Suppressor macrophage (primary cell): ENCODE results near the gene LSM7.
"Not testable (repeated sequence)": the region's sequence is repeated elsewhere in the genome, so short reads cannot be mapped to it uniquely, and the experiment has no call there.

Experiments
- DNase-seq, 4 experiments: peaks; one replicate each; pipeline ENCODE4 v3.0.0-alpha.2; 2020 to 2022

Gene LSM7

DNA sequence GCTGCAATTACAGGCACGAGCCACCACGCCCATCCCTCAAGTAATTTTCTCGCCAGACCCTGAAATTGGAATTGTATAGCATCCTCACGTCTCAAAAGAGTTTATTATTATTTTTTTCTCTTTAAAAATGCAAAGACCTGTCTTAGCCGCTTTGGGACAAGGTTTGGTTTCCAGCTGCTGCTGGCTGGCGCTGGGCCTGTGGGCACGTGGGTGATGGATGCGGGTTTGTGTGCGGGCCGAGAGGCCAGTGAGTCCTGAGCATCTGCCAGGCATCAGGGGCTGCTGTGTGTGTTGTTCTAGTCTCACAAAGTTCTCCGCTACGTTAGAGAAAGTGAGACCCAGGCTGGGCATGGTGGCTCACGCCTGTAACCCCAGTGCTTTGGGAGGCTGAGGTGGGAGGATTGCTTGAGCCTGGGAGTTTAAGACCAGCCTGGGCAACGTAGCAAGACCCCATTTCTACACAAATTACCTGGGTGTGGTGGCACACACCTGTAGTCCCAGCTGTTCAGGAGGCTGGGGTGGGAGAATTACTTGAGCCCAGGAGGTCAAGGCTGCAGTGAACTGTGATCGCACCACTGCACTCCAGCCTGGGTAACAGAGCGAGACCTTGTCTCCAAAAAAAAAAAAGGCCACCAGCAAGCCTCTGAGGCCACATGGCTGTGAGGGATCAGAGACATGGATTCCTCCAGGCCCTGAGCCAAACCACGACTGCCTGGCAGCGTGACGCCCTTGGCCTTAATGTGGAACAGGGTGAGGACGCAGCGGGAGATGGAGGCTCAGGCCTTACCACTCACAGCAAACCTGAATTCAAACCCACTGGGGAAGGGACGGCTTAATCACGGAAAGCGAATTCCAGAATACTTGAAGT lies 27.0 kb upstream of the LSM7 start:
- no peak for DNase-seq

- DNase-seq: no peak
These were observed 26.3 kb upstream of the LSM7 start for GRCh38 chr19:2354670-2355069.

- DNase-seq: no peak
These were observed 25.7 kb upstream of the LSM7 start for GRCh38 chr19:2353887-2354592.

DNA sequence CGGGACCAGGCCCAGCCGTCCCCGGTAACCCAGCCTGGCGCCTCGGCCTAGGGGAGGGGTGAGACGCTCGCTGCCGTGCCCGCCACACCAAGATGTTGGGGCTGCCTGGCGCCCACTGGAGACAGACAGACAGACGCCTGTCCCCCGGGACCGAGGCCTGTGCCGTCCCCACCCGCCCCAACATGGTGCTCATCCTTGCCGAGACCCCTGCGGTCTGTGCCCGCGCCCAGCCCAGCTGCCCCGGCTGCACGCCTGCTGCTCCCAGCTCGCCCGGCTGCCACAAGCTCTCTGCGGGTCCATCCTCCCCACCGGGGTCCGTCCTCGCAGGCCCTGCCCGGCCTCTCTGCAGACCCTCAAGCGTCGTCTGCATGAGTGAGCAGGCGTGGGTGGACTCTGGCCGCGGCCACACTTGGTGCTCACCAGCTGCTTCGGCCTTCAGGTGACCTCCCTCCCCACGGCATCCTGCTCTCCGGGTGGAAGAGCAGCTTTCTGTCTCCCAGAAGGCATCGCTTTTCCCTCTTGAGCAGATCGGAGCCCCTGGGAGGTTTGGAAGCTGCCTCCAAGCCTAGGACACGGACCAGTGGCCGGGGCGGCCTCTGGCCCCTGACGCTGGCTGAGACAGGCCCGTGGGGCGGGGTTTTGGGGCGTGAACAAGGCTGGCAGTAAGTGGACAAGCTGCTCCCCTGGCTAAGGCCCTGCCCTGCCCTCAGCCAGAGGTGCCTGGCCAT lies 24.9 kb upstream of the LSM7 start:
- DNase-seq: no peak

- no peak for DNase-seq
These were observed 23.7 kb upstream of the LSM7 start for GRCh38 chr19:2352121-2352520.

GRCh38 chr19:2351591-2351990 lies 23.2 kb upstream of the LSM7 start:
- no peak for DNase-seq

GRCh38 chr19:2350656-2351055 lies 22.3 kb upstream of the LSM7 start:
- DNase-seq: no peak

- DNase-seq: not testable (repeated sequence)
These were observed 21.4 kb upstream of the LSM7 start for GRCh38 chr19:2349818-2350217.

- no peak for DNase-seq
These were observed 17.6 kb upstream of the LSM7 start for GRCh38 chr19:2345794-2346663.

GRCh38 chr19:2345076-2345475 lies 16.7 kb upstream of the LSM7 start:
- no peak for DNase-seq

- no peak for DNase-seq
These were observed 16.0 kb upstream of the LSM7 start for GRCh38 chr19:2344381-2344870.

GRCh38 chr19:2343289-2343982 lies 15.1 kb upstream of the LSM7 start:
- no peak for DNase-seq

GRCh38 chr19:2342656-2343288 lies 14.4 kb upstream of the LSM7 start:
- DNase-seq: no peak

DNA sequence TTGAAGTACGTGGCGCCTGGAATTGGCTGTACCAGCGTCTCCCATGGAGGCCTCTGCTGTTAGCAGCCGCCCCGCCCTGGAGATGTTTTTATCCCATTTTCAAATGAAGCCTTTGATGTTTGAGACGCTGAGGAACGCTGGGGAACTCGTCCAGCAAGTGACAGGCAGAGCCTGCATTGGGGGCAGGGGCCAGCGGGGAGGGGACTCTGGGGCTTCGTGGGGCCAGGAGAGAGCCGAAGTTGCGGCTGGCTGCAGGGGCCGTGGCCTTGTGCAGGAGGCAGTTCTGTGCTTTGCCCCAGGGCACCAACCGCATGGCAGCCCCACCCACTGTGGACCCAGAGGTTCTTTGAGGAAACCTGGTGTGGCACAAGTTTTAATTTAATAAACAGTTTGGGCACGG lies 13.6 kb upstream of the LSM7 start:
- DNase-seq: no peak

- no peak for DNase-seq
These were observed 12.9 kb upstream of the LSM7 start for GRCh38 chr19:2341244-2341751.

DNA sequence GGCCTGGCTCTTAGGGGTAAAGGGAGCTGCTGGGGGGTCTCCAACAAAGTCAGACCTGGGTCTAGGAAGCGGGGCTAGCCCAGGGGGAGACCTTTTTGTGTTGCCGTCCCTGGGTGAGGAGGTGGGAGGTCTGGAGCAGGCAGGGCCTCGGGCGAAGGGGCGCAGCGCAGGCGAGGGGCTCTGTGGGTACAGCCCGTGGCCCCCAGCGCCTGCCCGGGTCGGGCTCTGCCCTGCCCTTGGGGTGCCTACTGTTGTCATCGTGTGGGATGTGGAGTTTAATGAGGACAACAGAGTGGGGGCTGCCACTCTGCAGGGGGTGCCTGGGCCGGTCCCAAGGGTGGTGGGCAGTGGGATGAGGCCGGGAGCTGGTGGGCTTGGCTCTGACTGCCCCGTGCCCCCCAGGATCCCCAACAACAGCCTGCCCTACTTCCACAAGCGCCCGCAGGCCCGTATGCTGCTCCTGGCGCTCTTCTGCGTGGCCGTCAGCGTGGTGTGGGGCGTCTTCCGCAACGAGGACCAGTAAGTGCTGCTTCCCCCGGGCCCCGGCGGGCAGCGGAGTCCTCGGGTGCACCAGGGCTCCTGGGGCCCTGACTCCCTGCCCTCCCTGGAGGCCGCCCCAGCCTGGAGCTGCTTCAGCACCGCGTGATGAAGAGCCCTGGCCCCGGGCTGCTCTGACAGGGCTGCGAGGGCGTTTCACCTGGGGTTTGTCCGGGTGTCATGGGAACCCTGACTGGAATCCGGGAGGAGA lies 12.3 kb upstream of the LSM7 start:
- DNase-seq: no peak

DNA sequence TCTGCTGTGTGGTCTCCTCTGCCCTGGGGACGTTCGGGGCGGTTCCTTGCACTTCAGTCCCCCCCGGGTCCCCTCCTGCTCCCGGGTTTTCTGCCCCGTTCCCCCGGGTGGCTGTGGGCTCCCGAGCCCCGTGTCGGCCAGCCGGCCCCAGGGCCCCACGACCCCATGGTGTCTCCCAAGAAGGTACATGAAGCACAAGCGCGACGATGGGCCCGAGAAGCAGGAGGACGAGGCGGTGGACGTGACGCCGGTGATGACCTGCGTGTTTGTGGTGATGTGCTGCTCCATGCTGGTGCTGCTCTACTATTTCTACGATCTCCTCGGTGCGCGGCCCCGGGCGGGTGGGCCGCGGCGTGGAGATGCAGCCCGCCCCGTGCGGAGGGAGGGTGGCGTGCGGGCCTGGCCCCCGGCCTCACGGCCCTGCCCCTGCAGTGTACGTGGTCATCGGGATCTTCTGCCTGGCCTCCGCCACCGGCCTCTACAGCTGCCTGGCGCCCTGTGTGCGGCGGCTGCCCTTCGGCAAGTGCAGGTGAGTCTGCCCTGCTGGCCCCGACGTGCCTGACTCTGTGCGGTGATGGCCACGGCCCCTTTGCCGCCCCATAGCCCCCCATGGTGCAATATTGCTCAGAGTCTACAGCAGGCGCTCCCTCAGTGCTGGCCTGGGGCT lies 11.4 kb upstream of the LSM7 start:
- DNase-seq: no peak

- no peak for DNase-seq
These were observed 10.6 kb upstream of the LSM7 start for GRCh38 chr19:2338751-2339643.
